Fibroblast of mammary gland (primary cell): ENCODE results near the gene KIF22.
A peak's percentile ranks its signal among the peaks of the same experiment; 100 is the strongest.

Experiments
- DNase-seq: peaks from one replicate; pipeline ENCODE4 v3.0.0-alpha.2; 2010; ENCODE audit warnings: low read depth
- H3K4me3 ChIP-seq: 2 replicates; pipeline ENCODE4 v1.5.1; 2011; ENCODE audit warnings: low read depth, mild to moderate bottlenecking, low read length, moderate library complexity; ENCODE audit not compliant: control insufficient read depth
- CTCF ChIP-seq: conservative IDR thresholded peaks from 2 replicates; pipeline ENCODE4 v1.5.1; 2011; ENCODE audit warnings: low read depth, low read length, inconsistent platforms; ENCODE audit not compliant: control insufficient read depth, insufficient read depth

Gene KIF22

GRCh38 chr16:29809031-29809747, 18.6 kb downstream of the KIF22 start:
- peak overlapping the region; percentile 74 for H3K4me3 ChIP-seq
- DNase-seq, result no peak
- no peak for TF ChIP-seq CTCF

- DNase-seq, result peak; percentile 39
- TF ChIP-seq CTCF, result no peak
- H3K4me3 ChIP-seq, result peak overlapping the region; percentile 6
Measured at GRCh38 chr16:29809850-29810698, 19.5 kb downstream of the KIF22 start.

GRCh38 chr16:29810699-29811169, 20.2 kb downstream of the KIF22 start:
- no peak for TF ChIP-seq CTCF
- H3K4me3 ChIP-seq, result no peak overlapping the region
- DNase-seq, result no peak

GRCh38 chr16:29811170-29811895, 20.8 kb downstream of the KIF22 start:
- no peak for TF ChIP-seq CTCF

GRCh38 chr16:29811896-29812665, 21.5 kb downstream of the KIF22 start, which contains the start of gene PRRT2:
TSS of gene PRRT2 (plus strand) at chr16:29812193. CDS start at chr16:29813055, 862 bp downstream.
- peak; percentile 38 for DNase-seq
- H3K4me3 ChIP-seq, result peak within 1 kb of the TSS; percentile 44
- no peak for TF ChIP-seq CTCF

More at GRCh38 chr16:29811170-29811895, 20.8 kb downstream of the KIF22 start:
- peak overlapping the region; percentile 44 for H3K4me3 ChIP-seq
- DNase-seq, result peak; percentile 97
